M059J (cell line): ENCODE results near the gene OR6T1. TPM values are rescaled to one million over a fixed set of nuclear protein-coding genes. Genes with fewer than 3 reads are reported as not detected.

ENCODE experiments used
- DNase-seq: peaks from one replicate; pipeline ENCODE4 v3.0.0-alpha.2; 2012; ENCODE audit warnings: low read depth
- total RNA-seq: library from RNA; depleted of rRNA; stranded (reverse); fragments of >200 nt; shearing (Covaris generic); gene quantifications from 2 replicates; pipeline ENCODE4 v1.2.3, GENCODE V29; 2014; rRNA removed

The OR6T1 gene, protein sequence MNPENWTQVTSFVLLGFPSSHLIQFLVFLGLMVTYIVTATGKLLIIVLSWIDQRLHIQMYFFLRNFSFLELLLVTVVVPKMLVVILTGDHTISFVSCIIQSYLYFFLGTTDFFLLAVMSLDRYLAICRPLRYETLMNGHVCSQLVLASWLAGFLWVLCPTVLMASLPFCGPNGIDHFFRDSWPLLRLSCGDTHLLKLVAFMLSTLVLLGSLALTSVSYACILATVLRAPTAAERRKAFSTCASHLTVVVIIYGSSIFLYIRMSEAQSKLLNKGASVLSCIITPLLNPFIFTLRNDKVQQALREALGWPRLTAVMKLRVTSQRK
- not detected in 2 replicates for total RNA-seq

DNA sequence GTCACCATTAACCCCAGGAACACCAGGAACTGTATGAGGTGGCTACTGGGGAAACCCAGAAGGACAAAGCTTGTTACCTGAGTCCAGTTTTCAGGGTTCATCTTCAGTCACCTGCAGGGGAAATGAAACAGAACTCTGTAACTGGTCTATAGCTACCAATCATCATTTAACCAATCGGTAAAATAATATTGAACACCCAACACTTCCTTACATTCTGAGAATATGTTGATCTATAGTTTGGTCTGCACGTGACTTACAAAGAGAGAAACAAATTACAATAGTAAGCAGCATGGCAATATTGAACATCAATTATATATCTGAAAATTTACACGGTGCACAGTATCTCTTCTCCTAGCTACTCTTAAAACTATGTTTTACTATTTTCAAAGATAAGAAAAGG is at the start of gene OR6T1:
OR6T1 (minus strand) TSS at position 101 of the 400 bp plus-strand sequence; CDS start at position 101, 0 bp downstream.
- no peak for DNase-seq

DNA sequence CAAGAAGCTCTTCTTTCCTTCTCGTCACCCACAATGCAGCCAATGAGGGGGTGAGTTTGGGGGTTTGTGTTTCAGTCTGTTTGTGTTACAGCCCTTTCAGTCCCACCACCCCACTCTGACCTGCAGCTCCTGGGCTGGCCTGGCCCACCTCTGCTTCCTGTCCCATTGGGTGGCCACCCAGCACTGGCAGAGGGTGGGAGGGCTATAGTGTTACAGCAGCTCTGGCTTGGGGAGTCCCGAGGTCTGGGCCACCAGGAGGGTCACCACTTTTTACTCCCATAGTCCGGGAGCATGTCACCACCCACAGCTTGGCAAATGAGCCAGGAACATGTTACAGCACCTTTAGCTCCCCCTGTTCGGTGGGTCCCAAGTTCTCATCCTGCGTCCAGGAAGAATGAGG is 35.7 kb upstream of the OR6T1 start:
- no peak for DNase-seq

GRCh38 chr11:123977731-123978347 is 34.2 kb upstream of the OR6T1 start, which contains the start of gene OR10S1:
Gene OR10S1 (minus strand): TSS chr11:123977781. CDS start chr11:123977664, 117 bp downstream.
- DNase-seq = no peak

- DNase-seq = peak; percentile 2
These were observed 33.3 kb upstream of the OR6T1 start for GRCh38 chr11:123976770-123977560.

GRCh38 chr11:123973816-123974215 is 30.2 kb upstream of the OR6T1 start:
- peak; percentile 84 for DNase-seq

GRCh38 chr11:123956752-123957151 is 13.1 kb upstream of the OR6T1 start:
- no peak for DNase-seq

DNA sequence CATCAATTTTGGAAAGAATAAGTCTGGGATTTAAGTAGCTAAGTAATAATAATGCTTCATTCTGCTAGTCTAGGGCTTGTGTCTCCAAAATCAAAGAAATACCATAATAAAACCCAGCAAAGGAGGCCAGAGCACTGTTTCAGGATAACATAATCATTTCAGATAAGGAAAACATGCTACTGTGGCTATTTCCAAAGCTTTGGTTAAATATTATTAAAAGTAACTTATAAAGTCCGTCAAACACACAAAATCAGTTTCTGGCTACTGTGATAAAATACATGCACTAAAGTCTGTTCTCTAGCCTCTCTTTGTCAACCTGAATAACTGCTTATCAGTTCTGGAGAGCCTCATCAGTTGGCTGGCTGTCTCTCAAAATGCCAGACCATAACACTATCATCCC is 1.5 kb upstream of the OR6T1 start:
- DNase-seq = no peak

GRCh38 chr11:123942413-123942812 is 1.2 kb downstream of the OR6T1 start:
- DNase-seq = no peak

- DNase-seq = no peak
These were observed 4.3 kb downstream of the OR6T1 start, which contains the start of gene OR4D5 for GRCh38 chr11:123939317-123939716. Gene OR4D5 (plus strand): TSS chr11:123939617. CDS start chr11:123939617, 0 bp downstream.

GRCh38 chr11:123924027-123924426 is 19.6 kb downstream of the OR6T1 start:
- DNase-seq = no peak

DNA sequence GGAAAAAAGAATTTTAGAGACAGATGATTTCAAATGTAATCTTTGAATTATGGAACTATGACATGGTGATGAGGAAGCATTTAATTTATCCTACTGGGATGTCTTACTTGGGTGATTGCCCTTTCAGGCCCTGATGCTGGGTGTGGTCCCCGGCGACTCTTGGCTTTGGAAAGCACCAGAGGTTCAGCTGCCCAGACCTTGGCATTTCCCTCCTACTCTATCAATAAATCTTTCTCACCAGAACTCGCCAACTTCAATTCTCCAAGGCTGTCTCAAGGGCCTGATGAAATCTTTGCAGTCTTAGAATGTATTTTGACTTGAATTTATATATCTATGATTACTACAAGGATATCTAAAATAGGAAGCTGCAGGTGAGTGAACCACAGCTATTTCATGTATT is 22.7 kb downstream of the OR6T1 start:
- DNase-seq = no peak

GRCh38 chr11:123905826-123906225 is 37.8 kb downstream of the OR6T1 start:
- DNase-seq = no peak

GRCh38 chr11:123904932-123905331 is 38.7 kb downstream of the OR6T1 start:
- no peak for DNase-seq

GRCh38 chr11:123903932-123904331 is 39.7 kb downstream of the OR6T1 start:
- no peak for DNase-seq

DNA sequence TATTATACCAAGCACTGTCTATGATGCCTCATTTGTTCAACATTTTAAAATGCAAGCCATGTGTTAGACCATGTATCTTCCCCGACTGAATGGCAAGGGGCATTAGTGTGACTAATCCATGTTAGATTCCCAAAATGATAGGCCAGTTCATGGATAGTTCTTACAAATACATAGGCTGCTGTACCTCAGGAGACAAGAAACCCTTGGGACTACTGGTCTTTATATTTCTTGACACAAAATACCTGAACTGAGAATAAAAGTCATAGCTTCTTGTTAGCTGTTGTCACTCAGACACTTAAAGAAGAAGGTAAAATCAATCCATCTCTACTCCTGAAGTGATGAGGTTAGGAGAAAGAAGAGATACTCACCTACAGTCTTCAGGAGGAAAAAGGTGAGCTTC is 41.8 kb downstream of the OR6T1 start, which contains the start of gene OR8D4:
OR8D4 (plus strand) TSS at position 301 of the 400 bp plus-strand sequence. CDS start 4,265 bp downstream, outside the sequence.
- DNase-seq = no peak

- no peak for DNase-seq
These were observed 43.8 kb downstream of the OR6T1 start for GRCh38 chr11:123899792-123900191.

Other genes with a start within 250 kb of the OR6T1 start
- 5.9 and 7.3 TPM in 2 replicates for gene ZNF202, start 202.2 kb downstream of the OR6T1 start, total RNA-seq
- gene OR6X1, start 189.3 kb downstream of the OR6T1 start, total RNA-seq = not detected in 2 replicates
- not detected in 2 replicates for gene OR6M1, start 137.5 kb downstream of the OR6T1 start, total RNA-seq
- gene TMEM225, start 58.2 kb downstream of the OR6T1 start, total RNA-seq = not detected in 2 replicates
- gene OR8D4, start 41.7 kb downstream of the OR6T1 start, total RNA-seq = not detected in 2 replicates
- gene OR4D5, start 4.2 kb downstream of the OR6T1 start, total RNA-seq = not detected in 2 replicates
- not detected in 2 replicates for gene OR10S1, start 33.9 kb upstream of the OR6T1 start, total RNA-seq
- gene OR10G6, start 51.3 kb upstream of the OR6T1 start, total RNA-seq = not detected in 2 replicates
- not detected in 2 replicates for gene OR10G4, start 69.2 kb upstream of the OR6T1 start, total RNA-seq
- not detected in 2 replicates for gene OR10G9, start 79.2 kb upstream of the OR6T1 start, total RNA-seq
- not detected in 2 replicates for gene OR10G8, start 83.0 kb upstream of the OR6T1 start, total RNA-seq
- gene OR10G7, start 97.5 kb upstream of the OR6T1 start, total RNA-seq = not detected in 2 replicates
- gene VWA5A, start 171.6 kb upstream of the OR6T1 start, total RNA-seq = 3.3 and 4.3 TPM in 2 replicates
- not detected in 2 replicates for gene OR10D3, start 239.5 kb upstream of the OR6T1 start, total RNA-seq